Measurements from ENCODE around the gene PRSS27. TPM values are rescaled to one million over a fixed set of nuclear protein-coding genes. Genes with fewer than 3 reads are reported as not detected.
"Not testable (repeated sequence)": the region's sequence is repeated elsewhere in the genome, so short reads cannot be mapped to it uniquely, and the experiment has no call there.

Gene PRSS27
- total and polyA plus RNA-seq, 2 donors (not counting 1 experiment from before 2014, with no cell fraction given), result 2.1 to 2.4 TPM

DNA sequence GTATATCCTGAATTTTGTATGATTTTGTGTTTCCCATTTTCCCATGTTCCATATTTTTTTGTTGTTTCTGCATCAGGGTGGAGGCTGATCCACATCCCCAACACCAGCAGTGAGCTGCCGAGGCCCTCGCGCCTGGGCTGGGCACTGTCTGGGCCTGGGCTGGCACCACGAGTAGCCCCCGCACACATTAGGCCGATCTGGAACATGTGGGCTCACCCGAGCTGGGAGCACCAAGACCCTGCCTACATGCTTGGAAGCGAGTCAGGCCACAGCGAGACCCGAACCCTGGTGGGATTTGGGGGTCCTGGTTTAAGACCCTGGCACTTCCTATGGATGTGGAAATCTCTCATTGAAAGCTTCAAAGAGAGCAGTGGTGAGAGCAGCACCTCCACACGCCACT lies 29.2 kb downstream of the PRSS27 start:
- no peak overlapping the region for H3K4me2 ChIP-seq (replicated peaks; ENCODE audit: low read depth, low read length, poor library complexity, severe bottlenecking)
- peaks cover 23% of the 10 kb centered on the region for H3K4me1 Mint-ChIP-seq
- peaks cover 50% of the 10 kb centered on the region for H3K79me2 ChIP-seq (ENCODE audit: control insufficient read depth, insufficient read depth, low read length)
- ATAC-seq (ENCODE audit: low read depth) (no peak), DNase-seq (no peak)
- no peak overlapping the region for H3K27ac ChIP-seq (ENCODE audit: low read length in 2 of 2)
- no peaks in the 10 kb centered on the region for H3K27me3 ChIP-seq (replicated peaks in 1 of 4; ENCODE audit: control extremely low read depth in 1 of 4, control insufficient read depth in 3 of 4, insufficient read depth in 4 of 4, low read length in 3 of 4)
- H3K36me3 ChIP-seq (replicated peaks in 1 of 2; ENCODE audit: control extremely low read depth in 1 of 2, control insufficient read depth in 1 of 2, extremely low read depth in 1 of 2, insufficient read depth in 2 of 2, low read length in 1 of 2), result peaks cover 2 to 19% of the 10 kb centered on the region in 2 experiments
- H3K4me3 ChIP-seq (ENCODE audit: control extremely low read depth in 1 of 5, extremely low read depth in 1 of 5, insufficient read depth in 1 of 5, low read depth in 2 of 5, low read length in 4 of 5), result no peak overlapping the region
- CTCF ChIA-PET, result no interaction called here
- H3K4me1 ChIP-seq (ENCODE audit: control insufficient read depth in 2 of 2, insufficient read depth in 2 of 2, low read length in 2 of 2), result peaks cover 14 to 24% of the 10 kb centered on the region in 2 donors
- H3K27ac Mint-ChIP-seq, result no peak overlapping the region
- POLR2A ChIA-PET, result no interaction called here
- H4K20me1 ChIP-seq (ENCODE audit: control insufficient read depth, insufficient read depth, low read length, poor library complexity, severe bottlenecking), result peaks cover 56% of the 10 kb centered on the region
- no peak for TF ChIP-seq EZH2 (IDR thresholded peaks at IDR 0.05; ENCODE audit: borderline replicate concordance, insufficient read depth, low read depth, low read length, poor library complexity, severe bottlenecking)
- TF ChIP-seq, protein P1, sequence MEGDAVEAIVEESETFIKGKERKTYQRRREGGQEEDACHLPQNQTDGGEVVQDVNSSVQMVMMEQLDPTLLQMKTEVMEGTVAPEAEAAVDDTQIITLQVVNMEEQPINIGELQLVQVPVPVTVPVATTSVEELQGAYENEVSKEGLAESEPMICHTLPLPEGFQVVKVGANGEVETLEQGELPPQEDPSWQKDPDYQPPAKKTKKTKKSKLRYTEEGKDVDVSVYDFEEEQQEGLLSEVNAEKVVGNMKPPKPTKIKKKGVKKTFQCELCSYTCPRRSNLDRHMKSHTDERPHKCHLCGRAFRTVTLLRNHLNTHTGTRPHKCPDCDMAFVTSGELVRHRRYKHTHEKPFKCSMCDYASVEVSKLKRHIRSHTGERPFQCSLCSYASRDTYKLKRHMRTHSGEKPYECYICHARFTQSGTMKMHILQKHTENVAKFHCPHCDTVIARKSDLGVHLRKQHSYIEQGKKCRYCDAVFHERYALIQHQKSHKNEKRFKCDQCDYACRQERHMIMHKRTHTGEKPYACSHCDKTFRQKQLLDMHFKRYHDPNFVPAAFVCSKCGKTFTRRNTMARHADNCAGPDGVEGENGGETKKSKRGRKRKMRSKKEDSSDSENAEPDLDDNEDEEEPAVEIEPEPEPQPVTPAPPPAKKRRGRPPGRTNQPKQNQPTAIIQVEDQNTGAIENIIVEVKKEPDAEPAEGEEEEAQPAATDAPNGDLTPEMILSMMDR (IDR thresholded peaks at IDR 0.05), result no peak
- H3K27me3 Mint-ChIP-seq, result no peaks in the 10 kb centered on the region
- H2AFZ ChIP-seq (ENCODE audit: insufficient read depth, low read depth, low read length, poor library complexity, severe bottlenecking), result no peak overlapping the region
- WGBS (ENCODE audit: insufficient coverage), result 100% methylated on average over 11 of the region's 11 CpGs
- H3K4me3 Mint-ChIP-seq, result no peak overlapping the region
- H3K9ac ChIP-seq (ENCODE audit: low read length), result no peak overlapping the region
- H3K9me3 Mint-ChIP-seq (ENCODE audit: insufficient read depth), result no peaks in the 10 kb centered on the region
- H3K9me3 ChIP-seq (ENCODE audit: control extremely low read depth in 1 of 3, control insufficient read depth in 2 of 3, insufficient read depth in 1 of 3, low read length in 2 of 3), result no peaks in the 10 kb centered on the region
- intact Hi-C loops (cut with micrococcal nuclease), result no loop called here

- Mint-ChIP-seq H3K9me3 (ENCODE audit: insufficient read depth) (no peaks in the 10 kb centered on the region), H3K27me3 (no peaks in the 10 kb centered on the region), H3K4me1 (peaks cover 25% of the 10 kb centered on the region), H3K27ac (no peak overlapping the region), H3K4me3 (no peak overlapping the region)
- Histone ChIP-seq H3K27ac (ENCODE audit: low read length in 2 of 2) (no peak overlapping the region), H3K9ac (ENCODE audit: low read length) (no peak overlapping the region), H3K36me3 (replicated peaks in 1 of 2; ENCODE audit: control extremely low read depth in 1 of 2, control insufficient read depth in 1 of 2, extremely low read depth in 1 of 2, insufficient read depth in 2 of 2, low read length in 1 of 2) (peaks cover 2 to 19% of the 10 kb centered on the region in 2 experiments), H2AFZ (ENCODE audit: insufficient read depth, low read depth, low read length, poor library complexity, severe bottlenecking) (no peak overlapping the region), H4K20me1 (ENCODE audit: control insufficient read depth, insufficient read depth, low read length, poor library complexity, severe bottlenecking) (peaks cover 56% of the 10 kb centered on the region), H3K27me3 (replicated peaks in 1 of 4; ENCODE audit: control extremely low read depth in 1 of 4, control insufficient read depth in 3 of 4, insufficient read depth in 4 of 4, low read length in 3 of 4) (no peaks in the 10 kb centered on the region), H3K9me3 (ENCODE audit: control extremely low read depth in 1 of 3, control insufficient read depth in 2 of 3, insufficient read depth in 1 of 3, low read length in 2 of 3) (no peaks in the 10 kb centered on the region), H3K4me1 (ENCODE audit: control insufficient read depth in 2 of 2, insufficient read depth in 2 of 2, low read length in 2 of 2) (peaks cover 14 to 24% of the 10 kb centered on the region in 2 donors), H3K4me2 (replicated peaks; ENCODE audit: low read depth, low read length, poor library complexity, severe bottlenecking) (no peak overlapping the region), H3K4me3 (ENCODE audit: control extremely low read depth in 1 of 5, extremely low read depth in 1 of 5, insufficient read depth in 1 of 5, low read depth in 2 of 5, low read length in 4 of 5) (no peak overlapping the region), H3K79me2 (ENCODE audit: control insufficient read depth, insufficient read depth, low read length) (peaks cover 50% of the 10 kb centered on the region)
- ATAC-seq (ENCODE audit: low read depth) (no peak), DNase-seq (no peak)
- TF ChIP-seq, protein P1 (IDR thresholded peaks at IDR 0.05), result no peak
- no peak for TF ChIP-seq EZH2 (IDR thresholded peaks at IDR 0.05; ENCODE audit: borderline replicate concordance, insufficient read depth, low read depth, low read length, poor library complexity, severe bottlenecking)
- 75% methylated on average over 33 of the region's 36 CpGs for WGBS (ENCODE audit: insufficient coverage)
- ChIA-PET CTCF (no interaction called here), POLR2A (no interaction called here)
- intact Hi-C loops (cut with micrococcal nuclease), result loop anchor here (10.0 kb wide), 1 partner anchor 85 kb away; the partner anchor contains the start of gene ELOB
These were observed 29.8 kb downstream of the PRSS27 start for GRCh38 chr16:2689968-2690801.

- intact Hi-C loops (cut with micrococcal nuclease), result loop anchor here (10.0 kb wide), 1 partner anchor 85 kb away; the partner anchor contains the start of gene ELOB
- H3K27me3 ChIP-seq (replicated peaks in 1 of 4; ENCODE audit: control extremely low read depth in 1 of 4, control insufficient read depth in 3 of 4, insufficient read depth in 4 of 4, low read length in 3 of 4); H3K27ac Mint-ChIP-seq; ATAC-seq (ENCODE audit: low read depth); CTCF ChIA-PET; H2AFZ ChIP-seq (ENCODE audit: insufficient read depth, low read depth, low read length, poor library complexity, severe bottlenecking); DNase-seq; POLR2A ChIA-PET; H3K9me3 ChIP-seq (ENCODE audit: control extremely low read depth in 1 of 3, control insufficient read depth in 2 of 3, insufficient read depth in 1 of 3, low read length in 2 of 3); H3K9ac ChIP-seq (ENCODE audit: low read length); H3K4me3 Mint-ChIP-seq; H3K9me3 Mint-ChIP-seq (ENCODE audit: insufficient read depth); H3K4me2 ChIP-seq (replicated peaks; ENCODE audit: low read depth, low read length, poor library complexity, severe bottlenecking); H3K4me3 ChIP-seq (ENCODE audit: control extremely low read depth in 1 of 5, extremely low read depth in 1 of 5, insufficient read depth in 1 of 5, low read depth in 2 of 5, low read length in 4 of 5); H3K27ac ChIP-seq (ENCODE audit: low read length in 2 of 2); H3K27me3 Mint-ChIP-seq: not testable (repeated sequence)
- peaks cover 28% of the 10 kb centered on the region for H3K4me1 Mint-ChIP-seq
- Histone ChIP-seq H4K20me1 (ENCODE audit: control insufficient read depth, insufficient read depth, low read length, poor library complexity, severe bottlenecking) (peaks cover 56% of the 10 kb centered on the region), H3K79me2 (ENCODE audit: control insufficient read depth, insufficient read depth, low read length) (peaks cover 56% of the 10 kb centered on the region), H3K36me3 (replicated peaks in 1 of 2; ENCODE audit: control extremely low read depth in 1 of 2, control insufficient read depth in 1 of 2, extremely low read depth in 1 of 2, insufficient read depth in 2 of 2, low read length in 1 of 2) (peaks cover 2 to 19% of the 10 kb centered on the region in 2 experiments), H3K4me1 (ENCODE audit: control insufficient read depth in 2 of 2, insufficient read depth in 2 of 2, low read length in 2 of 2) (peaks cover 14 to 24% of the 10 kb centered on the region in 2 donors)
- no CpG with 5 or more reads among the region's 13 CpGs for whole genome bisulfite sequencing (ENCODE audit: insufficient coverage)
These were observed 30.6 kb downstream of the PRSS27 start for GRCh38 chr16:2689422-2689821.

Measured in B cell (primary cell).